Naive thymus-derived CD4-positive, alpha-beta T cell (primary cell): ENCODE data around the gene PPP1R3A. TPM values are rescaled to one million over a fixed set of nuclear protein-coding genes. Genes with fewer than 3 reads are reported as not detected.

Experiments
- ATAC-seq: fragments of 150-1000 bp; cut with Tn5 transposase; 2 replicates; pipeline ENCODE4 v1.10.0; 2021; ENCODE audit warnings: mild to moderate bottlenecking, moderate library complexity
- CTCF ChIA-PET: fragments of 350-600 bp; sonication (Branson Sonifier 250); formaldehyde crosslinking; loops from one replicate; lab custom pipeline; 2021; ENCODE audit warnings: antibody characterized with exemption; lab: Charles Lee
- POLR2A ChIA-PET: fragments of 350-600 bp; sonication (Branson Sonifier 250); formaldehyde crosslinking; loops from one replicate; lab custom pipeline; 2021; ENCODE audit warnings: antibody characterized with exemption, inconsistent platforms; lab: Charles Lee
- DNase-seq, 9 donors: peaks; one replicate each; pipeline versions ENCODE4 v3.0.0 to v3.0.0-alpha.2; 2020 to 2022; ENCODE audit warnings: mixed read lengths in 1 of 9
- H3K27ac ChIP-seq: one replicate; pipeline ENCODE4 v1.7.0; 2013; ENCODE audit warnings: mild to moderate bottlenecking, low read depth, low read length, moderate library complexity
- H3K27me3 ChIP-seq, 2 donors: one replicate each; pipeline ENCODE4 v1.7.0; 2013; ENCODE audit warnings: low read length in 2 of 2, mild to moderate bottlenecking in 2 of 2, moderate library complexity in 2 of 2; ENCODE audit not compliant: control insufficient read depth in 2 of 2, insufficient read depth in 2 of 2
- H3K36me3 ChIP-seq, 3 experiments: 1 replicate in 2 of 3; 2 replicates in 1 of 3; pipeline ENCODE4 v1.7.0; 2013; ENCODE audit warnings: low read length in 3 of 3, mild to moderate bottlenecking in 3 of 3, moderate library complexity in 1 of 3; ENCODE audit not compliant: insufficient read depth in 3 of 3, control insufficient read depth in 2 of 3
- H3K4me1 ChIP-seq, 2 donors: one replicate each; pipeline ENCODE4 v1.7.0; 2013; ENCODE audit warnings: low read length in 2 of 2, mild to moderate bottlenecking in 2 of 2, moderate library complexity in 1 of 2; ENCODE audit not compliant: control insufficient read depth in 2 of 2, insufficient read depth in 2 of 2
- H3K4me3 ChIP-seq: 2 replicates; pipeline ENCODE4 v1.7.0; 2013; ENCODE audit warnings: mild to moderate bottlenecking, low read length
- H3K9me3 ChIP-seq, 3 experiments: 1 replicate in 2 of 3; 2 replicates in 1 of 3; pipeline ENCODE4 v1.7.0; 2013; ENCODE audit warnings: low read length in 3 of 3; ENCODE audit not compliant: control insufficient read depth in 2 of 3
- H3K27ac Mint-ChIP-seq, 9 donors: one replicate each; pipeline ENCODE4 v1.8.0; 2020 to 2022; ENCODE audit warnings: mixed read lengths in 9 of 9, mild to moderate bottlenecking in 8 of 9, moderate library complexity in 5 of 9, inconsistent platforms in 2 of 9
- H3K27me3 Mint-ChIP-seq, 5 donors: one replicate each; pipeline ENCODE4 v1.8.0; 2021 to 2022; ENCODE audit warnings: mixed read lengths in 5 of 5, mild to moderate bottlenecking in 1 of 5
- H3K36me3 Mint-ChIP-seq, 5 donors: one replicate each; pipeline ENCODE4 v1.8.0; 2020 to 2022; ENCODE audit warnings: mixed read lengths in 5 of 5, mild to moderate bottlenecking in 3 of 5, inconsistent platforms in 1 of 5
- H3K4me1 Mint-ChIP-seq, 7 donors: one replicate each; pipeline ENCODE4 v1.8.0; 2020 to 2022; ENCODE audit warnings: mixed read lengths in 7 of 7, mild to moderate bottlenecking in 3 of 7, inconsistent platforms in 1 of 7
- H3K4me3 Mint-ChIP-seq, 10 donors: one replicate each; pipeline ENCODE4 v1.8.0; 2020 to 2022; ENCODE audit warnings: mild to moderate bottlenecking in 10 of 10, mixed read lengths in 10 of 10, moderate library complexity in 6 of 10, inconsistent platforms in 2 of 10
- H3K9me3 Mint-ChIP-seq, 11 donors: one replicate each; pipeline ENCODE4 v1.8.0; 2020 to 2022; ENCODE audit warnings: mixed read lengths in 11 of 11, mild to moderate bottlenecking in 4 of 11, inconsistent platforms in 1 of 11, moderate library complexity in 1 of 11
- intact Hi-C, 2 donors: fragments of 100-400 bp; cut with micrococcal nuclease; formaldehyde crosslinking; loops; one replicate each; pipeline ENCODE4 v1.15.1; 2023
- polyA plus RNA-seq, 2 donors: library from polyadenylated mRNA; unstranded; fragments of 300-500 nt; fragmentation: Illumina TruSeq; gene quantifications; one replicate each; pipeline ENCODE4 v1.2.3, GENCODE V29; 2021
- total RNA-seq, 6 experiments: library from RNA in 5 of 6; stranded (reverse) in 5 of 6; gene quantifications; 1 replicate in 5 of 6; 2 replicates in 1 of 6; pipeline ENCODE4 v1.2.3 and lab custom pipeline; 2021 to 2026

Gene PPP1R3A
- total and polyA plus RNA-seq, 7 experiments from 2014 or later, result not detected

DNA sequence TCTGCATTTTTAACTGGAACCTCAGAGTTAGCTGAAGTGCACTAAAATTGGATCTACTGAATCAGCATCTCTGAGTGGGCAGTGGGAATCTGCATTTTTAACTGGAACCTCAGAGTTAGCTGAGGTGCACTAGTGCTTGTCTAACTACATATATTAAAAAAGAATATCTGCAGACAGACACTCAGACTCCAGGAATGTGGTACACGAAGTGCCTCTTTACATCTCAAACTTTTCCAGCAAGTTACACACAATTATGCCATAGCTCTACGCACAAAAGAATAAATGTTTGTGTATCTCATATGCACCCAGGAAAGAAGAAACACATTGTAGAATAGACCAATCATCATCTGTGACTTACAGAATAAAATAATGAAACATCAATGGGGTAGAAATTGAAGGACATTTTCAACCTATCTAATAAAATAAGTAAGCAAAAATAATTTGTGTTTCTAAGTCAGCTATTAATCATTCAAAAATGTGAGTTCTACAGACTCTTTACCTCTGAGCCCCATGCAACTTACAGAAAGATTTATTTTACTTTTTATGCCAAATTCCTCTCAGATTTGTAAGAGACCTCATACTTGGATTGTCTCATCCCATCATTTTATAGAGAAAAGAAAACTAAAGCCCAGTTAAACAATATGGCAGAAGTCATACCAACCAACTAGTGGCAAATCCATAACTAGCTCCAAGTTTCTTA lies 28.3 kb downstream of the PPP1R3A start:
- Histone ChIP-seq H3K36me3 (no peaks in the 10 kb centered on the region), H3K27me3 (no peaks in the 10 kb centered on the region), H3K4me3 (no peak overlapping the region), H3K4me1 (no peaks in the 10 kb centered on the region), H3K9me3 (no peaks in the 10 kb centered on the region), H3K27ac (no peak overlapping the region)
- Mint-ChIP-seq H3K27me3 (no peaks in the 10 kb centered on the region), H3K4me1 (no peaks in the 10 kb centered on the region), H3K36me3 (no peaks in the 10 kb centered on the region), H3K27ac (no peak overlapping the region), H3K9me3 (peaks cover 0 to 7% (median 0%) of the 10 kb centered on the region in 11 donors), H3K4me3 (no peak overlapping the region)
- ATAC-seq (no peak), DNase-seq (no peak)
- POLR2A ChIA-PET, result no interaction called here
- intact Hi-C loops, result no loop called here
- CTCF ChIA-PET, result no interaction called here

DNA sequence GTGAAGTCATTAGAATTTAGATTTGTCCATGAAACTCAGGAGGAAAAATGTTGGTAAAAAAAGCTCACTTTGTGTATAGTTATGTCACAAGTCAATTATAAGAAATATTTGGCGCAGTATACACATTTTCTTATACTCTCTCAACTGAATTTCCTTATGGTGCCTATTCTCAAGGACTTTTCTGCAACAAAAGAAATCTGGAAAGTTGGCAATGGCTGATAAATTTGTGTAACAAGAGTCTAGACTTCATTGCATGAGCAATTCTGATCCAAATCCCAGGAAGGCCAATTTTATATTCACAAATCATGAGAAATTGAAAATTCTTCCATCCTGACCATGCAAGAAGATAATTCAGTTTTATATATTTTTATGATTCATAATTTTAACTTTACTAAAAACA lies 35.7 kb downstream of the PPP1R3A start:
- no peak for DNase-seq
- no peak overlapping the region for H3K4me3 ChIP-seq
- peaks cover 0 to 32% (median 2%) of the 10 kb centered on the region in 11 donors for H3K9me3 Mint-ChIP-seq
- H3K4me3 Mint-ChIP-seq, result no peak overlapping the region
- intact Hi-C loops, result no loop called here
- H3K36me3 ChIP-seq, result no peaks in the 10 kb centered on the region
- POLR2A ChIA-PET, result no interaction called here
- H3K27ac ChIP-seq, result no peak overlapping the region
- H3K4me1 ChIP-seq, result no peaks in the 10 kb centered on the region
- H3K27me3 ChIP-seq, result no peaks in the 10 kb centered on the region
- CTCF ChIA-PET, result no interaction called here
- H3K9me3 ChIP-seq, result no peaks in the 10 kb centered on the region
- no peaks in the 10 kb centered on the region for H3K27me3 Mint-ChIP-seq
- no peaks in the 10 kb centered on the region for H3K4me1 Mint-ChIP-seq
- no peaks in the 10 kb centered on the region for H3K36me3 Mint-ChIP-seq
- no peak for ATAC-seq
- H3K27ac Mint-ChIP-seq, result no peak overlapping the region

DNA sequence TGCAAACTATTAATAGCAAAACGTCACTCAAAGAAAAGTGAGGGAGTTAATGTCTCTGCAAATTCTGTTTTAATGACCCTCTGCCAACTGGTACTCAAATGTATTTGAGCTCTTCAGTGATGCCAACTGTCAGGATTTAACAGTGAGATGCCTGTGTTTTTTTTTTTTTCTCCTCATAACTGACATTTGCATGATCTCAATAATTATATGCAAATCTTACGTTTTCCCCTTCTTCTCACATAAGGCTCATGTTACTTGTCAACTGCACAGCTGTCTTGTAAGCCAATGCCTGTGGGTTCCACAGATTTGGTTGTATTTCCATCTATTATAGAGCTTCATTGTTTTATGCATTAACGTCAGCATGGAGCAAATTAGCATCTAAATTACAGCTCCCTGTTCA lies 38.2 kb downstream of the PPP1R3A start:
- Mint-ChIP-seq H3K27ac (no peak overlapping the region), H3K9me3 (peaks cover 0 to 25% (median 0%) of the 10 kb centered on the region in 11 donors), H3K4me1 (no peaks in the 10 kb centered on the region), H3K36me3 (no peaks in the 10 kb centered on the region), H3K4me3 (no peak overlapping the region), H3K27me3 (no peaks in the 10 kb centered on the region)
- H3K36me3 ChIP-seq, result no peaks in the 10 kb centered on the region
- no peak overlapping the region for H3K4me3 ChIP-seq
- ChIA-PET CTCF (no interaction called here), POLR2A (no interaction called here)
- DNase-seq, result no peak
- H3K27me3 ChIP-seq, result no peaks in the 10 kb centered on the region
- no peak for ATAC-seq
- H3K9me3 ChIP-seq, result no peaks in the 10 kb centered on the region
- intact Hi-C loops, result no loop called here
- no peaks in the 10 kb centered on the region for H3K4me1 ChIP-seq
- no peak overlapping the region for H3K27ac ChIP-seq

DNA sequence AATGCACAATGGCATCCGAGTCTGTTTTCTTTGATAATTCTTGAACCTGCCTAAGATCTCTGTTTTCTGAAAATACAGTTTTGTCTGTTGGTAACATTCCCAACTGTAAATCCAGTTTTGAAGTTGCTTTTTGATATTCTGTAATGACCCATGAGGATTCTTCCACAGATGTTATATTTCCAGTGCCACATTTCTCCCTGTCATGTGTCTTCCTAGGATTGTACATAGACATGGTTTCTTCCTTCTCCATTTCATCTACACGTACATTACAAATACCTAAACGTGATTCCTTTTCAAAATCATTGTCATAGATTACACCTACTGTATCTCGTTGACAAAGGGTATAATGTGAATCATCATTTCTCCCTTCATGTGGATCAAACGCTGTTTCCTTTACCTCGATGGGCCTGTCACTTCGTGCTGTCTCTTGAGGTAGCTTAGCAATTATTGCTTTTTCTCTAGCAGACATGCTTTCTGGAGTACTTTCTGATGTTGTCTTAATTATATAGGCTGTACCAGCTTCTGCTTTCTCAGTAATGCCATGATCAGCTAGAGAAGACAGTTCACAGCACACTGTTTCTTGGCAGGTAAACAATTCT lies 40.3 kb downstream of the PPP1R3A start:
- ATAC-seq (no peak), DNase-seq (no peak)
- POLR2A ChIA-PET, result no interaction called here
- Mint-ChIP-seq H3K9me3 (peaks cover 0 to 17% (median 0%) of the 10 kb centered on the region in 11 donors), H3K36me3 (no peaks in the 10 kb centered on the region), H3K27me3 (no peaks in the 10 kb centered on the region), H3K27ac (no peak overlapping the region), H3K4me1 (no peaks in the 10 kb centered on the region), H3K4me3 (no peak overlapping the region)
- Histone ChIP-seq H3K27me3 (no peaks in the 10 kb centered on the region), H3K4me3 (no peak overlapping the region), H3K4me1 (no peaks in the 10 kb centered on the region), H3K27ac (no peak overlapping the region), H3K9me3 (no peaks in the 10 kb centered on the region), H3K36me3 (no peaks in the 10 kb centered on the region)
- CTCF ChIA-PET, result no interaction called here
- intact Hi-C loops, result no loop called here

DNA sequence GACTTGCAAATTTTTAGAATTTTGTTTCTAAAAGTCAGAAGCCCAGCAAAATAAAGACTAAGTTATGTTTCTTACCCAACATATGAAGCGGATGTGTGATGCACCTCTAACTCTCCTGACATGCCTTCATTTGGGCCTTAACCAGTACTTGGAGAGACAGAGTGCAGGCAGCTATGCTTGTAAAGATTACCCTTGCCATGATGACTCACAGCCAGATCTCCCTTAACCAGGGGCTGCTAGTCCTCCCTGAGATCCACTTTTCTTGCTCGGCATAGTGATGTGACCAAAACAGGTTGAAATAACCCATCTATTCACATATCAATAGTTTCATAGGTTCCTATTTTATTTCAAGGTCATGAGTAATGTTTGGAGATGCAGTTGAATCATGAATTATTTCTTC lies 43.6 kb downstream of the PPP1R3A start:
- no peak overlapping the region for H3K4me3 ChIP-seq
- no peak for ATAC-seq

DNA sequence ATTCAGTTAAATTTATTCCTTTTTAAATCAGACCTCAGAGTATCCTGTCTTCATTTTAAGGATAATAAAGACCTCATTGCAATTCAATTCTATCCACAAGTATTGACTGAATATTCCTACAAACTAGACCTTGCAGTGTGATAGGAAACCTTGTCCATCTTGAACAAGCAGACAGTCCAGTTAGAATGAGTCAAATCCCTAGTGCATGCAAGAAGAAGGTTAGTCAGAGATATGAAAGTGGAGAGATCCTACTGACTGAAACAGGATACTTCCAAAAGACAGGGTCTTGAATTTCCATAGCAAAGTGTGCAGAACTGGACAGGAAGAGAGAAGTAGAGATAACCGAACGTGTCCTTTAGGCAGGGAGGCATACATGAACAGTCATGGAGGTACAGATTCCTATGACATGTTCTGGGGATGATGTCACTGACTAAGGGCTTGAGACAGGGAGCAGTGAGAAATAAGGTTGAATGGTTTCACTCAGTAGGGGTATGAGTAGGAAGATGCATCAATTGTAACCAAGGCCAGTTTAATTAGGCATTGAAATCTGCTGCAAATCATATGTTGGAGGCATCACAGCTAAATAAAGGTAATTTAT lies 45.2 kb downstream of the PPP1R3A start:
- Histone ChIP-seq H3K36me3 (no peaks in the 10 kb centered on the region), H3K27me3 (no peaks in the 10 kb centered on the region), H3K9me3 (no peaks in the 10 kb centered on the region), H3K4me3 (no peak overlapping the region), H3K4me1 (no peaks in the 10 kb centered on the region), H3K27ac (no peak overlapping the region)
- POLR2A ChIA-PET, result no interaction called here
- intact Hi-C loops, result no loop called here
- no peak overlapping the region for H3K4me3 Mint-ChIP-seq
- no peaks in the 10 kb centered on the region for H3K4me1 Mint-ChIP-seq
- peaks cover 0 to 10% (median 3%) of the 10 kb centered on the region in 11 donors for H3K9me3 Mint-ChIP-seq
- H3K27me3 Mint-ChIP-seq, result no peaks in the 10 kb centered on the region
- ATAC-seq, result no peak
- H3K36me3 Mint-ChIP-seq, result no peaks in the 10 kb centered on the region
- CTCF ChIA-PET, result no interaction called here
- no peak overlapping the region for H3K27ac Mint-ChIP-seq
- DNase-seq, result no peak

More for the DNA sequence above, 43.6 kb downstream of the PPP1R3A start:
- Mint-ChIP-seq H3K4me1 (no peaks in the 10 kb centered on the region), H3K36me3 (no peaks in the 10 kb centered on the region), H3K27me3 (no peaks in the 10 kb centered on the region), H3K4me3 (no peak overlapping the region), H3K9me3 (peaks cover 0 to 20% (median 2%) of the 10 kb centered on the region in 11 donors), H3K27ac (no peak overlapping the region)
- no peaks in the 10 kb centered on the region for H3K36me3 ChIP-seq
- no peaks in the 10 kb centered on the region for H3K4me1 ChIP-seq
- ChIA-PET CTCF (no interaction called here), POLR2A (no interaction called here)
- DNase-seq, result no peak
- intact Hi-C loops, result no loop called here
- no peaks in the 10 kb centered on the region for H3K9me3 ChIP-seq
- H3K27me3 ChIP-seq, result no peaks in the 10 kb centered on the region
- no peak overlapping the region for H3K27ac ChIP-seq

DNA sequence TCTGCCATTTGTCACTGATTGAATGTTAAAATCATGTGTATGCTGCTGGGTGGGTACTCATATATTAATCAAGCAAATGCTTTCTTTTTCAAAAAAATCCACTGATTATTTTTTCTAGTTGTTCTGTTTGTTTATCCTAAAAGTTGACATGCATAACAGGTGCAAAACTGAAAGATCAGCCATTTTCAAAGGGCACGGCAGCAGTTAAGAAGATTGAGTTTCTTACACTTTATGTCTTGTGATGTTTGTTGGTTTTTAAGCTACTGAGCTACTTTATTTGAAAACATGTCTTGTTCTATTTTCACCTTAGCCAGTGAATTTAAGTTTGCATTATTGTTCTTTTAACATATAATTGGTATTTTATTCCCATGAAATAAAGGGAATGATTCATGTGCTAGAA lies 45.8 kb downstream of the PPP1R3A start:
- Histone ChIP-seq H3K36me3 (no peaks in the 10 kb centered on the region), H3K4me1 (no peaks in the 10 kb centered on the region), H3K4me3 (no peak overlapping the region), H3K9me3 (no peaks in the 10 kb centered on the region), H3K27ac (no peak overlapping the region), H3K27me3 (no peaks in the 10 kb centered on the region)
- H3K9me3 Mint-ChIP-seq, result peaks cover 0 to 8% (median 2%) of the 10 kb centered on the region in 11 donors
- ATAC-seq (no peak), DNase-seq (no peak)
- no peak overlapping the region for H3K27ac Mint-ChIP-seq
- intact Hi-C loops, result no loop called here
- CTCF ChIA-PET, result no interaction called here
- no peaks in the 10 kb centered on the region for H3K36me3 Mint-ChIP-seq
- no peaks in the 10 kb centered on the region for H3K27me3 Mint-ChIP-seq
- no peaks in the 10 kb centered on the region for H3K4me1 Mint-ChIP-seq
- POLR2A ChIA-PET, result no interaction called here
- no peak overlapping the region for H3K4me3 Mint-ChIP-seq
